BJ (cell line): ENCODE measurements around the gene WDR20. TPM values are rescaled to one million over a fixed set of nuclear protein-coding genes. Genes with fewer than 3 reads are reported as not detected.

ENCODE experiments used
- CTCF ChIA-PET: fragments of 350-600 bp; formaldehyde crosslinking; extraction: SDS; loops from one replicate; lab custom pipeline; 2021; ENCODE audit warnings: antibody characterized with exemption, inconsistent platforms; lab: Yijun Ruan, JAX
- POLR2A ChIA-PET: fragments of 300-600 bp; sonication (Branson Sonifier 250); formaldehyde crosslinking; extraction: SDS; loops from one replicate; lab custom pipeline; 2021; ENCODE audit warnings: antibody characterized with exemption; lab: Charles Lee
- DNase-seq: peaks from one replicate; pipeline ENCODE4 v3.0.0-alpha.2; 2011; ENCODE audit warnings: low read depth
- H3K27me3 ChIP-seq: 2 replicates; pipeline ENCODE4 v1.6.0; 2011; ENCODE audit warnings: low read length; ENCODE audit not compliant: control insufficient read depth, insufficient read depth
- H3K36me3 ChIP-seq: 2 replicates; pipeline ENCODE4 v1.5.1; 2011; ENCODE audit warnings: low read length; ENCODE audit not compliant: control insufficient read depth, insufficient read depth
- H3K4me3 ChIP-seq: 2 replicates; pipeline ENCODE4 v1.5.1; 2011; ENCODE audit warnings: low read depth, mild to moderate bottlenecking, control low read depth, low read length
- CTCF ChIP-seq: IDR thresholded peaks from 2 replicates; pipeline ENCODE4 v1.5.1; 2011; ENCODE audit warnings: low read depth, mild to moderate bottlenecking, control low read depth, inconsistent platforms, low read length, moderate library complexity; ENCODE audit not compliant: insufficient read depth
- polyA plus RNA-seq: library from polyadenylated mRNA; depleted of rRNA; stranded (reverse); fragments of >200 nt; gene quantifications from 2 replicates; pipeline ENCODE4 v1.2.3, GENCODE V29; 2011

Gene WDR20
- polyA plus RNA-seq, 1 experiment, result 18.3 TPM

GRCh38 chr14:102202944-102203343 lies 63.2 kb downstream of the WDR20 start:
- POLR2A ChIA-PET, result no interaction called here
- peaks cover 4% of the 10 kb centered on the region; the same call in 1 of the 2 replicates for H3K36me3 ChIP-seq
- CTCF ChIA-PET, result no interaction called here
- TF ChIP-seq CTCF, result no peak
- no peak overlapping the region for H3K4me3 ChIP-seq
- no peak for DNase-seq
- H3K27me3 ChIP-seq, result no peaks in the 10 kb centered on the region

GRCh38 chr14:102203382-102203781 lies 63.7 kb downstream of the WDR20 start:
- POLR2A ChIA-PET, result no interaction called here
- CTCF ChIA-PET, result no interaction called here
- TF ChIP-seq CTCF, result no peak
- Histone ChIP-seq H3K27me3 (no peaks in the 10 kb centered on the region), H3K36me3 (peaks cover 3% of the 10 kb centered on the region; the same call in 1 of the 2 replicates), H3K4me3 (no peak overlapping the region)
- DNase-seq, result no peak

GRCh38 chr14:102205560-102205959 lies 65.9 kb downstream of the WDR20 start:
- CTCF ChIA-PET, result no interaction called here
- TF ChIP-seq CTCF, result no peak
- DNase-seq, result no peak
- no peaks in the 10 kb centered on the region for H3K27me3 ChIP-seq
- H3K36me3 ChIP-seq, result no peaks in the 10 kb centered on the region
- H3K4me3 ChIP-seq, result no peak overlapping the region
- POLR2A ChIA-PET, result no interaction called here

- Histone ChIP-seq H3K4me3 (no peak overlapping the region), H3K27me3 (no peaks in the 10 kb centered on the region), H3K36me3 (peaks cover 6% of the 10 kb centered on the region; the same call in 1 of the 2 replicates)
- ChIA-PET CTCF (no interaction called here), POLR2A (no interaction called here)
- no peak for TF ChIP-seq CTCF
- DNase-seq, result no peak
Measured at GRCh38 chr14:102206918-102207317, 67.2 kb downstream of the WDR20 start.

- Histone ChIP-seq H3K36me3 (peaks cover 6% of the 10 kb centered on the region), H3K27me3 (no peaks in the 10 kb centered on the region), H3K4me3 (no peak overlapping the region)
- ChIA-PET CTCF (interaction anchor here (1.5 kb wide), 1 partner anchor 106 kb away, joined by 3 read pairs; no protein-coding TSS in a partner anchor), POLR2A (no interaction called here)
- no peak for DNase-seq
- no peak for TF ChIP-seq CTCF
Measured at GRCh38 chr14:102207831-102208365, 68.2 kb downstream of the WDR20 start.
